Measurements from ENCODE around the gene CASQ2.

Gene CASQ2

GRCh38 chr1:115656461-115657077, 111.9 kb downstream of the CASQ2 start:
- DNase-seq: no peak

DNA sequence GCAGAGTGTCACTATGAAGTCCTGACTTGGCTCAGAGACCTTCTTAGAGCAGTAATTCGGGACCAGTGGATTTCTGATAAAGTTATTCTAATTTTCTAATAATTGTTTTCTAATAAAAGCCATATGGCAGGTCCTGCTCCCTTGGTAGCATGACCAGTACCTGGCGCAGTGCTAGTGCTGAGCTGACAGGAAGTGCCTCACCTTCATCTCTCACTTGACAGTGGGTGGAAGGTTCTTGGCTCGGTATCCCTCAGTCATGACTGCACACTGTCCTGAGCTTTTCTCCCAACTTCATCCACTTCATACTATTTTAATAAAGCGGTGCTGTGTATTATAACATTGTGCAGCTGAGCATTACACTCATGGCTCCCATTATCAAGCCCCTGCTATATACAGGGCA, 112.6 kb downstream of the CASQ2 start:
- no peak for DNase-seq

DNA sequence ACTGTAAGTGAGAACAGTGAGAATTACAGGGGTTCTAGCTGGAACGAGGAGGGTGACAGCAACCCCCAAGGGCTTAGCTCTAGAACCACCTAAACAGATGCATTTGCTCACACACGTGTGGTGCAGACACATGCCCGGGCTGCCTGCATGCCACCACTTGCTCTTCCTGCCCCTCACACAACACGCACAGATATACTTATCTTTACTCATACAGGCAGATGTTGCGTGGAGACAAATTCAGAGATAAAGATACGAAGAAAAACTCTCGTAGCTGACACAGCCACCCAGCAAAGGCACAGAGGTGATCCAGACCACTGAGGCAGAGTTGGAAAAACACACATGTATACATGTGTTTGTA, 113.2 kb downstream of the CASQ2 start:
- DNase-seq: no peak

DNA sequence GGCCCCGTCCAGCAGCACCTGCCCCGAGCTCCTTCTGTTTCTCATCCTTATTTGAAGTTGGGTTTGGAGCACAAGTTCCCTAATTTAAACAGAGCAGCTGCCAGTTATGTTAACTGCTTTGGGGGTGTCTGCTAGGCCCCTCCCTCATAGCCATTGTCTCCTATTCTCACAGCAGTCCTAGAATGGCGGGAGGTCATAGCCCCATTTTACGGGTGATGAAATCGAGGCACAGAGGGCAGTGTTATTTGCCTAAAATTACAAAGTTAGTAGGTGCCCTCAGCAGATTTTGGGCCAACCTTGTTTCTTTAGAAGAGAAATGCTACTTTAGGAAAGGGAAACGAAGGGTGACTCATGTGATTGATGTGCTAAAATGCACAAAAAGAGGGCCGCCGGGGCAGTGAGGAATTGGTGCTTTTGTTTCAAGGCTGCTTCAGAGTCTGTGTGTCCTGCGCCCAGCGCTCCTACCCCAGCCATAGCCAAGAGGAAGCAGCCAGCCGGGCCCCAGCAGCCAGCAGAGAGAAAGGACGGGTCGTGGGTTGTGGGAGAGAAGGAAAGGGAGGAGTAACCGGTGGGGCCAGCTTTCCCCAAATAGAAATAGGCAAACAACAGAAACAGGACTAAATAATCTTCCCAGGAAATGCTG, 113.7 kb downstream of the CASQ2 start:
- DNase-seq: no peak

GRCh38 chr1:115654125-115654524, 114.4 kb downstream of the CASQ2 start:
- DNase-seq: no peak

- no peak for DNase-seq
Measured at GRCh38 chr1:115652236-115652788, 116.2 kb downstream of the CASQ2 start.

DNA sequence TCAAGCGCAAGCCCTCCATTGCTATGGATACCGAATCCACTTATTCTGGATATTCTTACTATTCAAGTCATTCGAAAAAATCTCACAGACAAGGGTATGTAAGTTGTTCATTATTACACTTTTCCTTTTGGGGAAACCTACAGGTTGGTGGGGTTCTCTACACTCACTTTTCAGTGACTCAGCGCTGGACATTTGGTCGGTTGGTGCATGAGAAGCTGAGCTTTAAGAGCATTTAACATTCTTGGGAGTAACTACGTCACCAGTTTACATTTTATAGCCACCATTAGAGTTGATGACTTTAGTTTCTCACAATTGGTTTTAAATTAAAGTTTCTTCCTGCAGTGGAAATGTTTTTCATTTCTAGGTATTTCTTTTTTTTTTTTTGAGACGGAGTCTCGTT, 117.1 kb downstream of the CASQ2 start:
- no peak for DNase-seq

GRCh38 chr1:115650961-115651360, 117.6 kb downstream of the CASQ2 start:
- DNase-seq: no peak
